IMR-90 (cell line): ENCODE measurements around the gene MRTFB. TPM values are rescaled to one million over a fixed set of nuclear protein-coding genes. Genes with fewer than 3 reads are reported as not detected.

Experiments used
- ATAC-seq: fragments of 200-7000 bp; cut with Tn5 transposase; 2 replicates; pipeline ENCODE4 v1.9.1; 2020; ENCODE audit warnings: low read depth, mild to moderate bottlenecking, moderate library complexity
- BruUV-seq: library from RNA; stranded (reverse); fragments of 400-500 nt; replicated peaks from 2 replicates; lab custom pipeline; 2021; lab: Mats Ljungman, UMichigan
- CTCF ChIA-PET: fragments of 300-600 bp; formaldehyde crosslinking; extraction: SDS; loops from one replicate; lab custom pipeline; 2021; ENCODE audit warnings: antibody characterized with exemption; lab: Yijun Ruan, JAX
- POLR2A ChIA-PET: fragments of 300-600 bp; sonication (Branson Sonifier 250); formaldehyde crosslinking; loops from one replicate; lab custom pipeline; 2022; ENCODE audit warnings: antibody characterized with exemption; ENCODE audit not compliant: unreplicated experiment; lab: Charles Lee
- DNase-seq: peaks from one replicate; pipeline ENCODE4 v3.0.0; 2013
- H2AFZ ChIP-seq: replicated peaks from 2 replicates; pipeline ENCODE3; 2013; ENCODE audit warnings: low read length, mild to moderate bottlenecking; ENCODE audit not compliant: poor library complexity
- H2AK5ac ChIP-seq: 2 replicates; pipeline ENCODE4 v1.6.1; 2013; ENCODE audit warnings: low read depth, low read length, inconsistent platforms
- H2AK9ac ChIP-seq: replicated peaks from 2 replicates; pipeline ENCODE3; 2013; ENCODE audit warnings: mild to moderate bottlenecking, low read depth, low read length, moderate library complexity; ENCODE audit not compliant: poor library complexity
- H2BK120ac ChIP-seq: 2 replicates; pipeline ENCODE4 v1.6.1; 2013; ENCODE audit warnings: low read depth, low read length, inconsistent platforms
- H2BK15ac ChIP-seq: 3 replicates; pipeline ENCODE4 v1.6.1; 2013; ENCODE audit warnings: low read depth, low read length, inconsistent platforms
- H2BK20ac ChIP-seq: 2 replicates; pipeline ENCODE4 v1.6.1; 2013; ENCODE audit warnings: low read depth, mild to moderate bottlenecking, inconsistent platforms, low read length, moderate library complexity
- H2BK5ac ChIP-seq: 2 replicates; pipeline ENCODE4 v1.6.1; 2013; ENCODE audit warnings: mild to moderate bottlenecking, low read depth, low read length, inconsistent platforms; ENCODE audit not compliant: poor library complexity, severe bottlenecking
- H3K14ac ChIP-seq: replicated peaks from 2 replicates; pipeline ENCODE4 v1.6.1; 2013; ENCODE audit warnings: low read depth, low read length, inconsistent platforms
- H3K18ac ChIP-seq: 2 replicates; pipeline ENCODE4 v1.6.1; 2013; ENCODE audit warnings: low read depth, low read length, control low read depth
- H3K23ac ChIP-seq: 2 replicates; pipeline ENCODE4 v1.6.1; 2013; ENCODE audit warnings: low read depth, low read length, inconsistent platforms
- H3K27ac ChIP-seq: 2 replicates; pipeline ENCODE4 v1.5.1; 2013; ENCODE audit warnings: mild to moderate bottlenecking, control low read depth, low read length; ENCODE audit not compliant: insufficient read depth
- H3K27me3 ChIP-seq: 2 replicates; pipeline ENCODE4 v1.6.1; 2013; ENCODE audit warnings: low read length; ENCODE audit not compliant: control insufficient read depth, insufficient read depth
- H3K36me3 ChIP-seq: 2 replicates; pipeline ENCODE4 v1.6.1; 2013; ENCODE audit warnings: low read length, mixed read lengths; ENCODE audit not compliant: control insufficient read depth, insufficient read depth
- H3K4ac ChIP-seq: 2 replicates; pipeline ENCODE4 v1.6.1; 2013; ENCODE audit warnings: low read depth, low read length, inconsistent platforms
- H3K4me1 ChIP-seq: 2 replicates; pipeline ENCODE4 v1.6.1; 2013; ENCODE audit warnings: low read length, mixed read lengths; ENCODE audit not compliant: control insufficient read depth, insufficient read depth
- H3K4me2 ChIP-seq: 2 replicates; pipeline ENCODE4 v1.6.1; 2013; ENCODE audit warnings: low read depth, mild to moderate bottlenecking, control low read depth, low read length, moderate library complexity
- H3K4me3 ChIP-seq: 2 replicates; pipeline ENCODE4 v1.5.1; 2013; ENCODE audit warnings: low read depth, mild to moderate bottlenecking, control low read depth, low read length, moderate library complexity; ENCODE audit not compliant: insufficient read depth
- H3K56ac ChIP-seq: 2 replicates; pipeline ENCODE4 v1.6.1; 2013; ENCODE audit warnings: low read length, inconsistent platforms; ENCODE audit not compliant: insufficient read depth; ENCODE audit errors: extremely low read depth
- H3K79me1 ChIP-seq, 2 experiments: 2 replicates each; pipeline ENCODE4 v1.6.1; 2013; ENCODE audit warnings: low read length in 2 of 2, inconsistent platforms in 1 of 2, low read depth in 1 of 2
- H3K9ac ChIP-seq: 2 replicates; pipeline ENCODE4 v1.6.1; 2013; ENCODE audit warnings: low read depth, low read length, control low read depth
- H3K9me1 ChIP-seq: 2 replicates; pipeline ENCODE4 v1.6.1; 2013; ENCODE audit warnings: low read length, inconsistent platforms; ENCODE audit not compliant: insufficient read depth
- H3K9me3 ChIP-seq: 2 replicates; pipeline ENCODE4 v1.6.1; 2013; ENCODE audit warnings: low read length; ENCODE audit not compliant: control insufficient read depth, insufficient read depth
- H4K20me1 ChIP-seq: 2 replicates; pipeline ENCODE4 v1.6.1; 2013; ENCODE audit warnings: low read length, inconsistent platforms; ENCODE audit not compliant: insufficient read depth
- H4K5ac ChIP-seq: 2 replicates; pipeline ENCODE4 v1.6.1; 2013; ENCODE audit warnings: mild to moderate bottlenecking, low read depth, low read length, control low read depth
- H4K8ac ChIP-seq, 2 experiments: 2 replicates each; pipeline ENCODE4 v1.6.1; 2013; ENCODE audit warnings: low read depth in 2 of 2, low read length in 2 of 2, control low read depth in 1 of 2, inconsistent platforms in 1 of 2
- H4K91ac ChIP-seq: 2 replicates; pipeline ENCODE4 v1.6.1; 2013; ENCODE audit warnings: low read depth, low read length, inconsistent platforms; ENCODE audit not compliant: insufficient read depth
- CHD1 ChIP-seq: IDR thresholded peaks from 2 replicates; pipeline ENCODE4 v1.6.1; 2012; ENCODE audit warnings: low read depth, low read length, improper control_type of control experiment
- MAFK ChIP-seq: IDR thresholded peaks from 2 replicates; pipeline ENCODE4 v1.6.1; 2012; ENCODE audit warnings: low read depth, low read length, improper control_type of control experiment
- MXI1 ChIP-seq: IDR thresholded peaks from 2 replicates; pipeline ENCODE4 v1.6.1; 2012; ENCODE audit warnings: low read depth, mild to moderate bottlenecking, low read length, moderate library complexity, borderline replicate concordance
- NFE2L2 ChIP-seq: fragments of 150-350 bp; IDR thresholded peaks from 2 replicates; pipeline ENCODE4 v1.6.1; 2016; ENCODE audit warnings: low read depth, mild to moderate bottlenecking, low read length
- RCOR1 ChIP-seq: IDR thresholded peaks from 2 replicates; pipeline ENCODE4 v1.6.1; 2012; ENCODE audit warnings: mild to moderate bottlenecking, low read length, improper control_type of control experiment; ENCODE audit not compliant: insufficient replicate concordance
- SMC3 ChIP-seq: fragments of 150-350 bp; IDR thresholded peaks from 2 replicates; pipeline ENCODE4 v1.6.1; 2016; ENCODE audit warnings: low read depth, mild to moderate bottlenecking, antibody characterized with exemption, low read length, moderate library complexity
- WGBS, 2 experiments: methylation state at CpG; one replicate each; pipeline versions ENCODE4 v1.1.5 to v1.1.7; 2013; ENCODE audit warnings: missing lambda C conversion rate in 2 of 2; ENCODE audit not compliant: insufficient read length in 1 of 2; ENCODE audit errors: extremely low coverage in 2 of 2; 5-methylcytosine and 5-hydroxymethylcytosine counted together
- dilution Hi-C: fragments of 300-500 bp; cut with HindIII; formaldehyde crosslinking; loops from one replicate; pipeline ENCODE4 v1.14.3; 2018; ENCODE audit warnings: low sequenced_read_pairs; ENCODE audit not compliant: unreplicated experiment
- in situ Hi-C: fragments of 300-500 bp; cut with MboI; formaldehyde crosslinking; loops from 3 replicates; pipeline ENCODE4 v1.14.3; 2019; ENCODE audit warnings: low sequenced_read_pairs, inconsistent platforms, mixed read lengths
- intact Hi-C: fragments of 100-400 bp; cut with micrococcal nuclease; formaldehyde crosslinking; loops from 2 replicates; pipeline ENCODE4 v1.10.0; 2022
- polyA plus RNA-seq, 3 experiments: library from polyadenylated mRNA; depleted of rRNA; stranded (reverse); fragments of >200 nt; gene quantifications; 2 replicates each; pipeline ENCODE4 v1.2.3, GENCODE V29; 2012; ENCODE audit warnings: low replicate concordance in 1 of 3
- total RNA-seq: library from RNA; depleted of rRNA; stranded (reverse); fragments of >200 nt; gene quantifications from 2 replicates; pipeline ENCODE4 v1.2.3, GENCODE V29; 2012
- TF ChIP-seq, protein P1 (sequence below): fragments of 150-350 bp; IDR thresholded peaks from 2 replicates; pipeline ENCODE4 v1.6.1; 2017; ENCODE audit warnings: mild to moderate bottlenecking, antibody characterized with exemption, low read length, low read depth

MRTFB gene
- total and polyA plus RNA-seq, 2 of the 4 experiments (the other 2 are of a cell fraction), result 4.4 to 5.4 TPM

DNA sequence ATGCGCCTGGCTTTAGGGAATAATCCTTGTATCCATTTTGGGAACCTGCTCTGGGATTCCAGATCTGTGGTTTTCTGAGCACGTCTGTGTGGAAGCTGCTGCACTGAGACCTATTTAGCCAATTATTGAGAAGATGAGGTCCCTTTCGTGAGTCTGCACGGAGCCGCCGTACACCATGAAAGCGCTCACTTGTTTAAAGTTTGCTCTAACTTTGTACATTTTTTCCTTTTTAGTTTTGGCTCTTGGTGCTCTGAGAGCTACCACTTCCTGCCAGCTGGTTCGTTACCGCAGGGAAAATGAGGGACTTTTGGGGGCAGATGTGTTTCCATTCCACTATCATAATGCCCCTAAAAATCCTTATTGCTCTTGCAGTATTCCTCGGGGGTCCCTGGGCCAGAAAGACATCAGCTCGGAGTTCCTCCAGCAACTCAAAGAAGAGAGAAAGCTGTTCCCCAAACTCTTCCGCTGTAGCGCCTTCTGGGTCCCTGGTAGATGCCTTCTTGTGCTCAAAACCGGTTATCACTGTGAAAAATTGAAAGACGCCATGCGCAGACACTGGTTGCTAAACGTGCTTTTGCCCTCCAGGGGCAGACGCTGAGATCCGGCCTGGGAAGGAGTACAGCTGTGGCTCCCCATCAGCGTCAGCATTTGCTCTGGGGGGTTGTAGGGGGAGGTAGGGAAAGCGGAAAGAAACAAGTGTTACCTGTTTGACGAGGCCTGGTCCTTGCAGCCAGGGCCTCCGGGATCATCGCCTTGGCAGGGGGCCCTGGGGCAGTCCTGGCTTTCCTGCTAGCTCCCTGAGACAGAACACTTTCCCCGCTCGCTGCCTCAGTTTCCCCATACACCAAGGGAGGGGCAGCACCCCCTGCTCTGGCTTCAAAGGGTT lies 238.1 kb downstream of the MRTFB start:
- 0 out of 2 replicates have a peak overlapping the region, but pooled peaks have one; percentile 5 for H3K9ac ChIP-seq
- H3K56ac ChIP-seq, result no peak overlapping the region
- DNase-seq (peak; percentile 39), ATAC-seq (peak; percentile 9; the same call in 1 of the 2 replicates)
- peaks cover 8 to 86% of the 10 kb centered on the region in 2 experiments for H3K79me1 ChIP-seq
- peak overlapping the region; percentile 13; the same call in 1 of the 2 replicates for H3K18ac ChIP-seq
- peak overlapping the region; percentile 68 to 89 for H4K8ac ChIP-seq
- no peaks in the 10 kb centered on the region for H3K9me3 ChIP-seq
- peak overlapping the region; percentile 63 for H2BK120ac ChIP-seq
- in situ Hi-C loops (loop anchor here (5.0 to 10.0 kb wide), 2 partner anchors 53 to 86 kb away; no protein-coding TSS in a partner anchor), dilution Hi-C loops (no loop called here), intact Hi-C loops (no loop called here)
- H3K36me3 ChIP-seq, result no peaks in the 10 kb centered on the region
- H2BK20ac ChIP-seq, result peak overlapping the region; percentile 59
- BruUV-seq, result no TSS peak
- H2BK5ac ChIP-seq, result peak overlapping the region; percentile 67
- H3K23ac ChIP-seq, result peak overlapping the region; percentile 62
- TF ChIP-seq MAFK (no peak), MXI1 (no peak), CHD1 (no peak), SMC3 (no peak; the same call in 1 of the 2 replicates), RCOR1 (no peak), NFE2L2 (no peak)
- TF ChIP-seq, protein P1, sequence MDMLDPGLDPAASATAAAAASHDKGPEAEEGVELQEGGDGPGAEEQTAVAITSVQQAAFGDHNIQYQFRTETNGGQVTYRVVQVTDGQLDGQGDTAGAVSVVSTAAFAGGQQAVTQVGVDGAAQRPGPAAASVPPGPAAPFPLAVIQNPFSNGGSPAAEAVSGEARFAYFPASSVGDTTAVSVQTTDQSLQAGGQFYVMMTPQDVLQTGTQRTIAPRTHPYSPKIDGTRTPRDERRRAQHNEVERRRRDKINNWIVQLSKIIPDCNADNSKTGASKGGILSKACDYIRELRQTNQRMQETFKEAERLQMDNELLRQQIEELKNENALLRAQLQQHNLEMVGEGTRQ, result no peak
- H3K4ac ChIP-seq, result peak overlapping the region; percentile 77
- H2AK5ac ChIP-seq, result peak overlapping the region; percentile 60; the same call in 1 of the 2 replicates
- H4K20me1 ChIP-seq, result peaks cover 69% of the 10 kb centered on the region
- no peak overlapping the region; the same call in 1 of the 3 replicates for H2BK15ac ChIP-seq
- H4K91ac ChIP-seq, result peak overlapping the region; percentile 63
- peak overlapping the region; percentile 36 for H3K4me2 ChIP-seq
- POLR2A ChIA-PET, result interaction anchor here (0.6 kb wide), 1 partner anchor 34 kb away, joined by 3 read pairs; no protein-coding TSS in a partner anchor
- H3K14ac ChIP-seq, result peak overlapping the region; percentile 24
- H3K4me3 ChIP-seq, result no peak overlapping the region
- CTCF ChIA-PET, result interaction anchor here (0.6 to 0.7 kb wide), 2 partner anchors 8 to 150 kb away, joined by 3 read pairs; no protein-coding TSS in a partner anchor
- H3K27me3 ChIP-seq, result no peaks in the 10 kb centered on the region
- H3K4me1 ChIP-seq, result peaks cover 35% of the 10 kb centered on the region
- peak overlapping the region; percentile 28 for H4K5ac ChIP-seq
- H3K27ac ChIP-seq, result peak overlapping the region; percentile 64
- 37% methylated on average over 12 of the region's 26 CpGs; no CpG with 5 or more reads in 1 of the 2 experiments for WGBS, 2 experiments
- peak overlapping the region; percentile 69 for H2AFZ ChIP-seq
- peak overlapping the region; percentile 83 for H2AK9ac ChIP-seq
- peaks cover 16% of the 10 kb centered on the region for H3K9me1 ChIP-seq
